Epidermal melanocyte (primary cell): ENCODE measurements around the gene PDGFA.

Source experiments
- DNase-seq: peaks from one replicate; pipeline ENCODE4 v3.0.0; 2011; ENCODE audit warnings: low spot score; ENCODE audit not compliant: insufficient read length

The PDGFA gene

GRCh38 chr7:491292-491957 is 28.2 kb downstream of the PDGFA start:
- peak; percentile 87 for DNase-seq

GRCh38 chr7:490461-491291 is 29.0 kb downstream of the PDGFA start:
- no peak for DNase-seq

GRCh38 chr7:489876-490275 is 29.8 kb downstream of the PDGFA start:
- DNase-seq, result no peak

DNA sequence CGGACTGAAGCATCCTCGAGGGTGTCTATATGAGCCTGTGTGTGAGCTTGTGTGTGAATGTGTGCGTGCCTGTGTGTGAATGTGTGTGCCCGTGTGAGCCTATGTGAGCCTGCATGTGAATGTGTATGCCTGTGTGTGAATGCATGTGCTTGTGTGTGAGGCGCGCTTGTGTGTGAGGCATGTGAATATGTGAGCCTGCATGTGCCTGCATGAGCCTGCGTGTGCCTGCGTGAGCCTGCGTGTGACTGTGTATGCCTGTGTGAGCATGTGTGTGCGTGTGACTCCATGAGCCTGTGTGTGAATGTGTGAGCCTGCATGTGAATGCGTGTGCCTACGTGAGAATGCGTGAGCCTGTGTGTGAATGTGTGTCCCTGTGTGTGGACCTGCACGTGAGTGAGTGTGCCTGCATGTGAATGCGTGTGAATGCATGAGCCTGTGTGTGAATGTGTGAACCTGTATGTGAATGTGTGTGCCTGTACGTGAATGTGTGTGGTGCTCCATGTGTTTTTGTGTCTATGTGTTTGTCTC is 33.4 kb downstream of the PDGFA start:
- no peak for DNase-seq

DNA sequence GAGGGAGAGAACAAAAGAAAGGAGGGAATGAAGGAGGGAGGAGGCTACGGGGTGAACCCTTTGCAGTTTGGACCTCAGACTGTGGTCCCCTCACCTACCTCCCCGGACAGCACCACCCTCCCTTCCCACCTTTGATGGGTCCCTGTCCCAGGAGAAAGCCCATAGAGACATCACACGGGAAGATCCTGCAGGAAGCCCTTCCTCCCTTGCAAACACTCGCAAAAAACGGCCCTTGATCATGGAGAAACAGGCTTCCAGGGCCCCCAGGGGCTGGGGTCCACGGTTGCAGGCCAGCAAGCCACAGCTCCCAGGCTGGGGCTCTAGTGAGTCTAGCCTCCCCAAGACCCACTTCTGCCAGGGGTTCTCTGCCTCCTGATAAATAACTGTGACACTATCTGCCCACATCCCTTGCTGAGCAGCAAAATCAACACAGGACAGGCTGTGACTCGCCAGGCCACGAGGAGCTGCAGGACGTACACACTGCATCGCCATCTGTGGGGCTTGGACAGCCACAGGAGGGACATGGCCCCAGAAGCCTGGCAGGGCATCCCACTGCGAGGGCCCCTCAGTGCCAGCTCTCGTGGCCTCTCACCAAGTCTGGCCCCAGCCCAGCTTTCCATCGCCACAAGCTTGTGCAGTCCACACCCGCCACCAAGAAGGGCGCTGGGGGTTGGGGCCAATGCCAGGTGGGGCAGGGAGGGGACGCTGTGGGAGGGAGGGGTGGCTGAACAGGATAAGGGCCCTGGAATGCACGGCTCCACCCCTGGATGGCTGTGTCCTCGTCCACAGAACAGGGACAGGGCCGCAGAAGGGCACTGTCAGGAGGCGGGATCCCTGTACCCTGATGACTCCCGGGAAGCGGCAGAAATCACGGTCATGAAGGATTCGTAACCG is 34.2 kb downstream of the PDGFA start:
- no peak for DNase-seq

DNA sequence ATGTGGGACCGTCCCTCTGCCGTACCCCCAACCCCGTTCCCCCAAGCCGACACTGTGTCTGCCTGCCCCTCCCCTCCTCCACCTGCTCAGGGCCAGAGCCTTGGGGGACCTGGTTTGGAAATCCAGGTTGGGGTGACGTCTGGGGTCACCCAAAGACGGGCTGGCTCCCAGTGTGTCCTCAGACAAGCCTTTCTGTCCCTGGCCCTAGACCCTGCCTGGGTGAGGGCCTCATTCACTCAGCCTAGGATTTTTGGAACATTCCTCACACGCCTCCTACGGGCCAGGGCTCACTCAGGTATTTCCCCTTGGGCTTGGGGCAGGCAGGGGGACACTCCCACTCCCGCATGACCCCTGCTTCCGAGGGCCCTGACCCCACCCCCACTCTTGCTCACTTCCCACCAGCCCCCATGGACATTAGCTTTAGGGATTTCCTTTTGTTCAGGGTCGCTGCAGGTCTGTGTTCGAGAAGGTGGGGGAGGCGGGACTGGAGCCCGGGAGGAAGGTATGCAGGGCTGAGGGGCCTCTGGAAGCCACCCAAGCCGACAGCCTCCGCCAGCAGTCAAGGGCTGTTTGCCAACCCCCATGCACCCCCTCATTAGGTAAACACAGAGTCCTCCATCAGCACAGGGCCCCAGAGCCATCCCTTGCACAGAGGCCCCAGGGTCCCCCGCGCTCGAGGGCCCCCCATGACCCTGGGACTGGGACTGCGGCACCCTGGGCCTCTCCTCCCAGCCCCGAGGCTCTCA is 35.1 kb downstream of the PDGFA start:
- no peak for DNase-seq

DNA sequence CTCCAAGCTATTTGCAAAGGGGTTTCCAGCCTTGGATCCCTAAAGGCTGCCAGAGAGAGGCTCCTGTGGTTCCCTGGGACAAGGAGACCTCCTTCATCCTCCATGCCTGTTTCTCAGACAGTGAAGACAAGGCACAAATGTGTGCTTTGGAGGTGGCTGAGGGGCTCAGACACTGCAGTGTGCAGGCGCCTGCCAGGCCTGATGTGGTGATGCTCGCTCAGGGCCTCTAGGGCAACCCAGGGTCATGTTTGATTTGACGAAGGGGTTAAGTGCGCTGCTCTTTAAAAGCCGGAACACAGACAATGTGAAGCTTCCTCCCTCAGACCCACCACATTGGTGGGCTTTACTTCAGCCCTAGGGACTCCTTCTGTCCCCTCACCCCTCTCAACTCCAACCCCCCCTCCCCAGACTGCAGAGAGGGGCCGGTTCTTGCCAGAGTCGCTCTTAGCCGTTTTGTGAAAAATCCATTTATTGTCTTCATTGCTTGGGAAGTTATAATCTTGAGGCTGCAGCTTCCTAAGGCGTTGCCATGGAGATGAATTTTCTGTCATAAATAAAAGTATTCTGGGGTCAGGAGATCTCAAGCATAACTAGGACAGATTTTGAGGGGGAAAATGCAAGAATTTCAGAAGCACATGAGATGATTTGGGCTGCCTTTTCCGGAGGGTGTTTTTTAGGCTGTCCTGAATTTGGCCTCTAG is 35.8 kb downstream of the PDGFA start:
- no peak for DNase-seq

DNA sequence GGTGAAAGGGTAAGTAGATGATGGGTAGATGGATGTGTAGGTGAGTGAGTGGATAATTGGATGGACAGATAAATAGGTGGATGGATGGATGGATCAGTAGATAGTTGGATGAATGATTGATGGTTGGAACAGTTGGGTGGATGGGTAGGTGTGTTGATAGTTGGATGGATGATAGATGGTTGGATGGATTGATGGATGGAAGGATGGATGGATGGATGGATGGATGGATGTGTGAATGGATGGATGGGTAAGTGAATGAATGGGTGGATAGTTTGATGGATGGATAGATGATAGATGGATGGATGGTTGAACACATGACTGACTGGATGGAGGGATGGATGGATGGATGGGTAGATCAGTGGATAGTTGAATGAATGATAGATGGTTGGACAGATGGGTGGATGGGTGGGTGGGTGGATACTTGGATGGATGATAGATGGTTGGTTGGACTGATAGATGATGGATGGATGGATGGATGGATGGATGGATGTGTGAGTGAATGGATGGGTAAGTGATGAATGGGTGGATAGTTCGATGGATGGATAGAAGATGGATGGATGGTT is 37.0 kb downstream of the PDGFA start:
- DNase-seq, result no peak

DNA sequence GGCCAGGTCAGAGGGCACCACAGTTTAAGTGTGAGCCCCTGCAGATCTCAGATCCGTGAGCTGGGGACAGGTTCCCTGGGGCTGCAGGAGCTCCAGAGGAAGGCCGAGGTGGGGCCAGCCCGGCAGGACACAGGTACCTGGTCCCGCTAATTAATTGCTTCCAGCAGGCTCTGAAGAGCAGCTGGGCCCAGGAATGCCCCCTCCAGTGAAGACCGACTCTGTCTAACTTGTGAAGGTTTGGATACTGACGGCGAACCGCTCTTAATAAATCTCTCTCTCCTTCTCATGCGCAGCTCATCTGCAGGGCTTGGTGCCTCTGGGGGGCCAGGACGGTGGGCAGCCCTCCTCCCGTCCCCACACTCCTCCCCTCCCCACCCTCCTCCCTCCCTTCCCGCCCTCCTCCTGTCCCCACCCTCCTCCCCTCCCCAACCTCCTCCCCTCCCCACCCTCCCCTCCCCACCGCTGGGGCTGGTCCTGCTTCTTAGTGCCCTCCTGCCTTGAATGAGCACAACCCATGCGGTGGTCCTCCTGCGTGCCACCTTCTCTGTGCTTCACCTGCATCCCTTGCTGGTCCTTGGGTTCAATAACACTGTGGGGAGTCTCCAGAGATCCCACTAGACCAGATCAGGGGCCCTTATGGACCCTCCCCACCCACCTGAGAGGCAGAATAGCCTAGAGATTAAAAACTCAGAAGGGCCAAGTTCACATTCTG is 38.3 kb downstream of the PDGFA start:
- no peak for DNase-seq

- DNase-seq, result no peak
Observed at GRCh38 chr7:480531-481218, 39.0 kb downstream of the PDGFA start.

DNA sequence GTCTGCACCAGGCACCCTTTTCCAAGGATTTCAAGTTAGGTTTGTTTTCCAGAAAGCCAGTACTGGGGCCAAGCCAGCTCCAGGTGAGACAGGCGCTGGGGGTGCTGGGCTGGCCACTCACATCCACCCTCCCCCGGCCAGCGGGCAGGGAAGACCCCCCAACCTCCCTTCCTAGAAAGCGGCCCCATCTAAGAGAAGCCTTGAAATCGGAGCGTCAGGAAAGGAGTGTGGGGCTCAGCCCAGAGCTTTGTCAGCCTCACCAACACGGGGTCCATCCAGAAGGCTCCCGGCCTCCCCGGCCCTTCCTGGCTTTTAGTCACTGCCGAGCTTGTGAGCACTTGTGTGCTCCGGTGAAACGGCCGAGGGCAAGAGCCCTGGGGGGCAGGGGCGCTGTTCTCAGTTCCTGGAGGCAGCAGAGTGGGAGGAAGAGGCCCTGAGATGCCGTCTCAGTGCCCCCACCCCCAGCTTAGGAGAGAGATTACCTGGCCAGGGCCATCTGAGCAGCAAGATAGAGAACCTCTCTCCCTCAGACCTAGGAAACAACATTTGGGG is 39.6 kb downstream of the PDGFA start:
- no peak for DNase-seq

GRCh38 chr7:479115-479947 is 40.3 kb downstream of the PDGFA start:
- DNase-seq, result no peak

- no peak for DNase-seq
Observed at GRCh38 chr7:477626-478220, 41.9 kb downstream of the PDGFA start.

- no peak for DNase-seq
Observed at GRCh38 chr7:476736-477360, 42.8 kb downstream of the PDGFA start.

DNA sequence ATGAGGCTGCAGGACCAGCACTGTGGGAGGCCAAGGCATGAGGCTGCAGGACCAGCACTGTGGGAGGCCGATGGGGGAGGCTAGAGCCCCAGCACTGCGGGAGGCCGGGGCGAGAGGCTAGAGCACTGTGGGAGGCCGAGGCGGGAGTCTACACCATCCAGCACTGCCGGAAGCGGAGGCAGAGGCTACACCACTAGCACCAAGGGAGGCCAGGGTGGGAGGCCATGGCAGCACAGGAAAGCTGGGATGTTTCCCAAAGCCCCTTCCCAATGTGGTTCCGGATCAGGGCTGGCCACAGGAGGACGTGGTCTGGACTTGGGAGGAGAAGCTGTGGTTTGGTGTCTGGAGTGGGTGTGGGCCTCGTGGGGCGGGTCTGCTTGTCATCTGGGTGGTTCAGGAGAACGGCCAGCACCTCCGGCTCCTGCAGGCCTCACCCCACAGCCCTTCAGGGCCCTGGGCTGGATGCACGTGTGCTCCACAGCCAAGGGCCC is 43.6 kb downstream of the PDGFA start:
- no peak for DNase-seq

- no peak for DNase-seq
Observed at GRCh38 chr7:475425-475728, 44.3 kb downstream of the PDGFA start.
